NCI-H345 (cell line): ENCODE data around the gene PLB1.

Source experiments
- DNase-seq: peaks from one replicate; lab custom pipeline; 2025; lab: John Stamatoyannopoulos, UW

The PLB1 gene

DNA sequence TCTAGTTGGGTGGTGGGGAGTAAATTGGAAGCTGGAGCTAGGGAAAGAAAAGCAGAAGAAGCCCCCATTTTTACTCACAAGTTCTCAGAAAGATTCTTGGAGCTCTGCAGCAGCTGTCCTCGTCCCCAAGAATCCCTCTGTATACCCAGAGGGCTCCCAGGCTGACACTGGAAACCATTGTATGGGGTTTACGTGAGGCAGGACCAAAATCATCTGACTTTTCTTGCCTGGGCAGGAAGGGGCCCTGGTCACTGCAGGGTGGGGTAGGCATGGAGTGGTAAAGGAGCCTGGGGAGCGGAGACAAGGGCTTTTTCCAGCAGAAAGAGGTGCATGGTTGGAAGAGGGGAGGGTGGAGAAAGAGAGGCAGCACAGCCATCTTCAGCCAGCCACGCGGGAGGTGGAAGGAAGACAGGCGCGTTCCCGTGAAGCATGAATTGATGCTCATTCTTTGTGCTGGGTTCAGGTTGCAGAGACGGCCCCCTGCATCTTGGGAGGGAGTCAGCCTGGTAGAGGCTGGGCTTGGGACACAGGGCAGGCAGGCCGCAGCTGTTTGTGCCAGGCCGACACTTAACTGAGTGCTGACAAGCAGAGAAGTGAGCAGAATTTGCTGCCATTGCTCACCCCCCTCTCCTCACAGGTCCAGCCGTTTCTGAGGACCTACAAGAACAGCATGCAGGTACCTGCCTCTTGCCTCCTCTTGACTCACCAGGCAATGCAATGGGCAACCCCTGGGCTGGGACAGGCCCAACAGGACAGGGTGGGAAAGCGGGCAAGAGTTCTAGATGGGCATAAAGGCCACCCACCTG is 94.8 kb downstream of the PLB1 start:
- no peak for DNase-seq

DNA sequence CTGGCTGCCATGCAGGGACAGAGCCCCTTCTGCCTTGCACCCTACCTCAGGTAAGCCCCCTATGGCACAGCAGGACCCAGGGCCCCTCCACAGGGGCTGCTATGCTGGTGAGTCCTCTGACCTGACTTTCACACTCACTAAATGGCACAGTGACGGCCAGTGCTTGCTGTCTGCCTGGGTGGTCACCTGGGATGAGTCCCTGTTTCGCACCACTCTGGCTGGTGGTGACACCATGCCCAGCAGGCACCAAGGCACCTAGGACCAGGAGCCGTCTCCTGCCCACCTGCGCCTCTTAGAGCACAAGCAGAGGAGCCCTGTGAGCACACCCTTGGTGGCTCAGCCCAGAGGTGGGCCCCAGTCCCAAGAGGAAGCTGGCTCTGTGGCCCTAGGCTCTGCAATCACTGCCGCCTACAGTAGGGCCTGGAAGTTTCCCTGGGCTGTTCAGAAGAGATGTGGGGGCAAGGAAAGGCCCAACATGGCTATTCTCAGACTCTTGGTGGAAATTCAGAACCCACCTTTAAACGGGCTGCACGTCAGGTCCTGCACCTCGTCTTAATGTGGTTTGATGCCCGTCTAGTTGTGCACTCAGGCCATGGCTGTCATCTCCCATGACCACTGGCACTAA is 96.0 kb downstream of the PLB1 start:
- no peak for DNase-seq

DNA sequence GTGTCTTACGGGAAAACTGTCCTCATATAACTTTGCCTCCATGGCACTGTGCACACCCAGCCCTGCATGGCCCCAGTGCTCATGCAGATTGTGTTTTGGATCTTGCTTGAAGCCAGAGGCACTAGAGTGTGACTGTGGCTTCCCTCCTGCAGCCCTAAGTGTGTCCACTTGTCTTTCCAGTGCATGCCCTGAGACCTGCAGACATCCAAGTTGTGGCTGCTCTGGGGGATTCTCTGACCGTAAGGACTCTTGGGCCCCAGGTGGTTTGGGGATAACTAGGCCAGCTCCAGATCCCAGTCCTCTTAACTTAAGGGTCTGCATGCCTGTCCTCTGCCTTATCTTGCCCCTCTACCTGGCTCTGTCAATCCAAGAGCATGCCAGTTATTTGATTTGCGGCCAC is 96.6 kb downstream of the PLB1 start:
- DNase-seq = no peak

DNA sequence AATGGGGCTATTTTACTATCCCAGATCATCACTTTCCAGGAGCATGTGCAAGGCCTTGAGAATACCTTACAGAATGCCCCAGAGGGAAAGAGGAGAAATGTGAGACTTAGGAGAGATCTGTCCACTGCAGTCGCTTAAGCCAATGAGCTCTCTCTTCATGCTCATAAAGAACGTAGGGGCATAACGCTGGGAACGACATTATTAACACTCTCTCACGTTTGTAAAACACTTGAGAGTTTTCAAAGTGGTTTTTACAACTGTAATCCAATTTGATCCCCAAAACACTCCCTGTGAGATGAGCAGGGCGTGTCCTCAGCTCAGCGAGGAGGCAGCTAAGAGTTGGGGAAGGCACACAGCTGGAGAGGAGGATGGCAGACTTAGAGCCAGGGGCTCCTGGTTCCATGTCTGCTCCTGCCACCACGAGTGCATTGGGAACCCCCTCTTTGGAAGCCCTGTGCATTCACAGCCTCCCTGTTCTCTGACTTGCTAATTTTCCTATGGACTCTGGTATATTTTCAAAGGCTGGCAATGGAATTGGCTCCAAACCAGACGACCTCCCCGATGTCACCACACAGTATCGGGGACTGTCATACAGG is 97.4 kb downstream of the PLB1 start:
- no peak for DNase-seq

DNA sequence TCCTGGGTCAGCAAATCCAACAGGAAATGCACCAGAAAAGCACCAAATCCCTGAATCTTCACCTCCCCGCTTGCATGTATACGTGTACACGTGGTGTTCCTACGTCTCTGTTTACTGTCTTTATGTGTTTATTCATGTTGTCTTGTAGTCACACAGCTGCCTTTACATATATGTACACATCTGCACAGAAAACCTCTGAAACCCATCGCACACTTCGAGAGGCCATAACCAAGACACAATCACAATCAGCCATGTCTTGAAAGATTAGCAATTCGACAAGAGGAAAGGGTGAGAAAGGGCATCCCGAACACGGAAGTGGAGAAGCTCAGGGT is 98.1 kb downstream of the PLB1 start:
- DNase-seq = no peak

DNA sequence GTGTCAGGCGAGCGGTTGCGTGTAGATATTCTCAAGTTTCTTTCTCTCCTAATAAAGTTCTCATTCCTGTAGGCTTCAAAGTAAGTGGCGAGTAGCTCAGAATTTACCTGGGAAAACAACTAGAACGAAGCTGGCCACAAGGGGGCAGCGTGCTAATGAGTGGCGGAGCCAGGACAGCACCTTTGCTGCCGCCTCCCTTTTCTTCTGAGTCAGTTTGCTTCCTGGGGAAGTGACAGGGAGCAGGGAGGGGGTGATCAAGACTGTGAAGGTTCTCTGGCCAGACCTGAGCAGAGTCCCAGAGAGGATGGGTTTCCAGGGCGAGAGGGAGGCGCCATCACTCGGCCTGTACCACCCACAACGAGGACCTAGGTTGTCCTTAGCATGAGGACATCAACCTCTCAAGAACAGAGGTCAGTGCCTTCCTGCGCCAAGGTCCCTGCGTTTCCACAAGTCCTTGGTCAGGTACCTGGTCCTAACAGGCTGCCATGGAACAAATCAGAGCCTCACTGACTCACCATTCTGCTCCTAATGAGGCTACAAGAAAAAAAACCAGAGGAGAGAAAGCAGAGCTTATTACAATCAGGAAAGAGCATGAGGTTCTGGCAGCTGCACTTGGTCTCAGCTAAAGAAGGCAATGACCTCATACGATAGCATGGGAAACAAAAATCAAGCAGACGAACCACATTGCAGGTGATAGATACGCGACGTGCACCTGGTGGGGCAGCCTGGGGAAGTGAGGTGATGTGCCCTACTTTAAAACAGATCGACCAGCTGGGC is 98.7 kb downstream of the PLB1 start:
- DNase-seq = peak; percentile 86

DNA sequence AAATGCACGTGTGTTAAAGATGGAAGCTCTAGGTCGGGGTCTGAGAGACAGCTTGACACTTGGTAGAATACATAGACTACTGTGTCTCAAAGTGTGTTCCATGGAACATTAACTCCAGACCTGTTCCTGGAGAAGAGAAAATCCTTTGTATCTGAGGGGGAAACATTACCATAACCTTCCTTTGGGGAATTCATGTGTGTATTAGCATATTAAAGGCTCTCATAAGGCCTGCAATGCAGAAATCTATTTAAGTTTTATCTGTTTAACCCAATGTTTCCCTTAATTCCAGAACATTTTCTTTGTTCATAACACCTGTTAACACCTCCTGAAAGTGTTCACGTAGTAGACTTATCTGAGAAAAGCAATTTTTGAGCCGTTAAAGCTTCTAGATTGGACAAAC is 99.5 kb downstream of the PLB1 start:
- no peak for DNase-seq

DNA sequence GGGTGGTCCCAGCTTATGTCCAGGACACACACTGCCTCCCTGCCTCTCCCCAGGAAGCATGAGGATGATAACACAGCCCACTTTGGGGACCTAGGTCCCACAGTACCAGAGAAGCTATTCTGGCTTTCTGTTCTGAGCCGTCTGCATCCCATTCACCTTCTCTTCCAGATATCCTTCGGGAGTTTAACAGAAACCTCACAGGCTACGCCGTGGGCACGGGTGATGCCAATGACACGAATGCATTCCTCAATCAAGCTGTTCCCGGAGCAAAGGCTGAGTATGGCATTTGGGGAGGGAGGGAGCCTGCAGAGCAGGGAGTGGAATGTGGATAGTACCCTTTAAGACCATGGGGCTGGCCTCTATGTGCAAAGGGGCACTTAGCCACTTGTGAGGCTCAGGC is 102.6 kb downstream of the PLB1 start:
- no peak for DNase-seq

DNA sequence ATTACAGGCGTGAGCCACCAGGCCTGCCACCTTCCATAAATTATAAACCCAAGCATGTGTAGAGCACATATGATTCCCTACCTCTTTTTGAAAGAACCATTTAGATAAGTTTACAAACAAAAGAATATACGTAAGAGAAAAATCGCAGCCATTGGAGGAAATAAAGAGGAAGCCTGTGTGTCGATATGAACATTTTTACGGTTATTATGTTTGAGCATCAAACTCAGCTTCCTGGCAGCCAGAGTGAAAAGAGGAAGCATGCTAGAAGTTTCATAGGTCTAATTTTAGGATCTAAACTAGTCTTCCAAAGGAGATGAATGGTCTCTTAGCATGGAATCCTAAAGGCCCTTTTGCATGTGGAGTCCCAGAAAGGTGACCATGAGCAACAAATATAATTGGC is 104.3 kb downstream of the PLB1 start:
- DNase-seq = no peak

DNA sequence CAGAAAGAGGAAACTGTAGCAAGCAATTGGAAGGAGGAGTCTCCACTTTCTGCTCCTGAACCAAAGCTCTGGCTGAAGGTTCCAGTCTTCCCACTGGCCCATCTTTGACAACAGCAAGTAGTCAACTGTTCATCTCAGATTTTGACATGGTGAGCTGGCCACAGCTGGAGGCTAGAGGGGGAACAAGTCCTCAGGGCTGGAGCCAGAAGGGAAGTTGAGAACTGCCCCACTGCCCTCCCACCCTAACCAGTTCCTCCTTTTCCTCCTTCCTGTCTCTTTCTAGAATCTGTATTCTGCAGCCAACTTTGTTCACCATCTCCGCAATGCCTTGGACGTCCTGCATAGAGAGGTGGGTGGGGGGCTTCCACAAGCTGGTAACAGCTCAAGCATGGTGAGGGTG is 105.8 kb downstream of the PLB1 start:
- no peak for DNase-seq

DNA sequence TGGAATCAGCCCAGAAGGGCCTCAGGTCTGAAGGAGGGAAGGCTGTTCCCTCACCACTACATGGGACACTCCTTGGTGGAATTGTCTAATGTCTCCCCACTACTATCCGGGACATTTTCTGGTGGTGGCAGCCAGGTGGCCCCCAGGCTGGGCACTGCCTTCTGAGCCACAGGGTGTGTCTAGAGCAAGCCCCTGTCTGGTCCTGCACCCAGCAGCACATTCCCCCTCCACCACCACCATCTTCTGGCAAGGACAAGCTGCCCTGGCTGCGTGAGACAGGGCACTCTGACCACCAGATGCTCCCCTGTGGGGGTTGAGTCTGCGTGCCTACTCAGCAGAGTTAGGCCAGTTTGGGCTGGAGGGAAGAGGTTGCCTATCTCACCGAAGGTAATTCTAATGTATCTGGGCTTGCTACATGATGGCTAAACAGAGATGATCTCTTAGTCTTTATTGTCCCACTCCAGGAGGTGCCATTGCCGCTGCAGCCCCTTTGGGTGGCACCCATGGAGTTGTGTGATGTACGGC is 106.3 kb downstream of the PLB1 start:
- no peak for DNase-seq

DNA sequence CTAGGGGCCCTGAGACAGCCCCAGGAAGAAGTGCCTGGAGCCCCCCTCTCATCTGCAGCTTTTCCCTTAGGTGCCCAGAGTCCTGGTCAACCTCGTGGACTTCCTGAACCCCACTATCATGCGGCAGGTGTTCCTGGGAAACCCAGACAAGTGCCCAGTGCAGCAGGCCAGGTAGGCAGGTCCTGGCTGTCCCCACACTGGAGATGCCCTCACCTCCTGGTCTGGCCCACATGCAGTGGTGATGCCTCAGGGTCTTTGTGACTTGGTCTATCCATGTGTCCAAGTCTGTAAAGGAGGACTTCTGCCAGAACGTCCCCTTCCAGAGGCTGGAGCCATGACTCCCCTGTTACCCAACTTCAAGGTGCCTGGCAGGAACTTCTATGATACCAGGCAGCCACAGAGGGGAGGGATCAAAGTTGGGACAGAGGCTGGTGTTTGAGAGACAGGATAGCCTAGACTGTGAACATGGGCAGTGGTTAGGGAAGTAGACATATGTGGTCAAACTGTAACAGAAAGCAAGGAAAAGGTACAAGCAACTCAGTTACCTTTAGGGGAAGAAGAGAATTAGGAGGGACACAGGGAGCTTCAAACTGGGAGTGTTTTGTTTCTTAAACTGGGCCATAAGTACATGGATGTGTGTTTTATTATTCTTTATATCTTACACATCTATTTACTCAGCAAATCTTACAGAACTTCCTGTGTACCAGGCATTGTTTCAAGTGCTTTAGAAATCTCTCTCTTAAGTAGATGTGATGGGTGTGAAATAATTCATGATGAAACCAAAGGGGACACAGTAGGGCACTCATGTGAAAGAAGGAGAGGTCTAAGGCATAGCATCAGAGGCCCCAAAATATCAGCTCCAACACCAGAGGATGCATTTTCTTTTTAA is 107.1 kb downstream of the PLB1 start:
- DNase-seq = no peak

DNA sequence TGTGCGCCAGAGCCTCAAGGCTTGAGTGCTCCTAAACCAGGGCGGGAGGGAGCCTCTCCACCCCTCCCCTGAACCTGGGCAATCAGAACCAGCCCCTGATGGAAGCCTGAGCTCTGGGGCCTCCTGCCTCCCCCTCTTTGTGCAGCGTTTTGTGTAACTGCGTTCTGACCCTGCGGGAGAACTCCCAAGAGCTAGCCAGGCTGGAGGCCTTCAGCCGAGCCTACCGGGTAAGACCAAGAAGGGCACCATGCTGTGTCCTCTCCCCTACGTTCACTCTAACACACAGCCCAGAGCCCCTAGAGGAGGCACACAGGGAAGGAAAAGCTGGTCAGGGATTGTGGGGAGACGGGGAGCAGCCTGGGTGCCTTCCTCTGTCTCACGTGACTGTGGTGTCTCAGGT is 108.0 kb downstream of the PLB1 start:
- no peak for DNase-seq

DNA sequence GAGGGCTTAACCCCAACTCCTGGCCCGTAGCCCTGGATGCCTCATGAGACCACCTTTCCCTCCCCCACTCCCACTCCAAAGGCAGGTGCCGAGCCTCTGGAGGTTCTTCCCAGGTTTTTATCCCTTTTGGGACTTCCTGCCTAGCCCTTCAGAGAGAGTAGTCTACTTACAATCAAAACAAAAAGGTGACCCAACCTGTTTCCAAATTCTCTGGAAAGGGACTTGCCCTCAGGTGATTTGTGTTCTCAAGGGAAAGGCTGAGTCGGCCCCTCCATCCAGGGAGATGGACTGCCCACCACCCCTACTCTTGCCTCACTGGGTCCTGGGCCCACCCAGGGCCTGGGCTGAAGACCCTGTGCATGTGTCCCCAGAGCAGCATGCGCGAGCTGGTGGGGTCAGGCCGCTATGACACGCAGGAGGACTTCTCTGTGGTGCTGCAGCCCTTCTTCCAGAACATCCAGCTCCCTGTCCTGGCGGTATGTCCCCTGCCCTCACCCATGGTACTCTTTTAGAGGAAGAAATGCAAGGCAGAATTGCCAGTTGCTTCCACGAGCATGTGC is 108.5 kb downstream of the PLB1 start:
- no peak for DNase-seq

DNA sequence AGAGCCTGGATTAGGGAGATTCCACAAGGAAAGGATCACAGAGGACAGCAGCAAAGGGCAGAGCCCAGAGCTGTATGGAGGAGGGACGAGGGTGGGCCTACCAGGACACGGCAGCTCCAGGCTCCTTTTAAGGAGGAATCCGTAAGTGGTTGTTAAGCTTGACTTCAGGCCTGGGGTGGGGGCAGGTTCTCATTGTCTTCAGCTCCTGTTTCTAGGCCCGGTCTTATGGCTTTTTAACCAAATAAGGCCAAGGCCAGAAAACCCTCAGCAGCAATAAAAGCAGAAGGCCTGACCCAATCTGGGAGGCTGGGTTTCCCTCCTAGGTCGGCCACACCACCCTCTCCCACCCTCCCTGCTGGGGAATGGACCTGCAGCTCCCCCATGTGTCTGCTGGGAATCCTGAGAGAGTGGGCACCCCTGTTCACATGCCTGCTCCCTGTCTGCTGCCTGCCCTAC is 111.2 kb downstream of the PLB1 start:
- DNase-seq = no peak

DNA sequence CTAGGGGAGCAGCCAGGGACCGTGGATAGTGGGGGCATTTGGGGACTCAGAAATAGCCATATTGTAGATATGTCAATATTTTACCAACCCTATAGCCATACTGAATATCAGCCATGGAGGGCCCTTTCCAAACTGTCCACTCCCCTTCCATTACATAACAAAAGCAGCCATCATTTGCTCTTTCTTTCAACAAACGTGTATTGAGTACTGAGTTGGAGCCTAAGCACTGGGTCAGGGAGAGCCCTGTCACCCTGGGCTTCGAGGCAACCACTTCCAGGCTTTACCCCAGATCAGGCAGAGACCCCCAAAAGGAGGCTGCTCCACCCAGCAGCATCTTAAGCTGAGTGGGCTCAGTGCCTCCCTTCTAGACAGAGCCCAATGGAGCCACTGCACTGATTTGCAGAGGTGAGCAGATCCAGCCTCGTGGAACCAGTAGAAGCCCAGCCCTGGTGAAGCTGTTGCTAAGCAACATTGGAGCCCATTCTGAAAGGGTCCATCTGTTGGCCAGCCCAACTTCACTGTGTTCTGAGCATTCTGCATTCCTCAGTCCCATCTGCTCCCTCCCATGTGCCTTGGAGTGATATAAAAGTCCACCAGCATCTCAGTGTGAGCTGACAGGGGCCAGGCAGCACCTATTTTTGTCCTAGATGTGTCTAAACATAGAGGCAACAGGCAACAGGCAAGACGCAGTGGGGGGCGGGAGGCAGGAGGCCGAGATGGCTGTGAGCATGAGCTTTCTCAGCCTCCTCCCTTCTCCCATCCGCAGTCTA is 112.1 kb downstream of the PLB1 start:
- DNase-seq = no peak

DNA sequence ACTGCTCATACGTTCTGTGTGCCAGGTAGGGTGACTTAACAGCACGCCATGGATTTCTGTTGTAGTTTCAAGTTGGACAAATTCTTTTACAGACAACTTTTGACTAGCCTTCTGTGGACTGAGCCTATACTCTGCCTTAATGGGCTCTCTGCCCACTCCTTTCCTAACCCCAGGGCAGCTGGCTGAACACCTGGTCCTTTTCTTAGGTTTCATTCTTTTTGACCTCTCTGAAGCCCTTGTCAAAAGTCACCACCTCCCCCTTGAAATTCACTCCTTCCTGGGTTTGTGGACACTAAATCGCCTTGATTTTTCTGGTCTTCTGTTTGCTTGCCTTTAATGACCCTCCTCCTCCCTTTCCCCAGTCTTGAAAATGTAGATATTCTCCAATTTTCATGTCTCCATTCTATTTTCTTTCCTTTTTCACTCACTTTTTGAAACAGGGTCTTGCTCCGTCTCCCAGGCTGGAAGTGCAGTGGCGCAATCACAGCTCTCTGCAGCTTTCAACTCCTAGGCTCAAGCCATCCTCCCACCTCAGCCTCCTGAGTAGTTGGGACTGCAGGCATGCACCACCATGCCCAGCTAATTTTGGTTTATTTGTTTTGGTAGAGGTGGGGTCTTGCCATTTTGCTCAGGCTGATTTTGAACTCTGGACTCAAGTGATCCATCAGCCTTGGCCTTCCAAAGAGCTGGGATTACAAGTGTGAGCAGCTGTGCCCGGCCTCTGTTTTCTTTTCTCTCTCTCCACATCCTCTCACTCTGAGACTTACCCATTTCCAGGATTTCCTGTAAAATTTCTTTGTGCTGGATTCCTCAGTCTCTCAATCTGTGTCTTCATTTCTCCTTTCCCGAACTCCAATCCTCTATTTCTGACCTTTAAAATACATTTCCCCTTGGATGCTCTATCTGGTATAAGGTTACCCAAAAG is 112.9 kb downstream of the PLB1 start:
- DNase-seq = no peak

DNA sequence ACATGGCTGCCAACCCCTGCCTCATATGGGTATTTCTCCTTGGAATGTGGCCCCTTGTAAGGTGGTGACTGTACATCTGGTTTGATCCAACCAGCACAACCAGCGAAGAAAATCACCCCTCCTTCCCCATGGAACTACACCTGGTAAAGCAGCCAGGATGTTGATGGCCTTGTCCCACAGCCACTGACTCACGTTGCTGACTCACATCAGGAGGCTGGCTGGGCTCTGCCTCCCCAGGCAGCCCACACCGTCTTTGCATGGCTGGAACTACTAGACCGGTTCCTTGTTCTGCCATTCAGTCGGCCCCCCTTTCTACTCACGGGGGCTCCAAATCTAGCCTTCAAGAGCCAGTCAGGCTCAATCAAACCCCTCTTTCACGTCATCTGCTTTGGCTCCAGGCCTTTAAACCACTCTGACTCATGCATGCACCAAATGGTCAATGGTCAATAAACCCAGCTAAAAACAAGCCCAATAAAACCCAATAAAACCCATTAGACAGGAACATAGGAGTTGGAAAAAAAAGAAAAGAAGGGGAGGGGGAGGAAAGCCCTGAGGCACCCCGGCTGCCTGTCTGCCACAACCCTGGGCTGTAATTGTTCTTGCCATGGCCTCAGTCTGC is 114.8 kb downstream of the PLB1 start:
- no peak for DNase-seq
